ENCODE measurements around the gene FN3K. TPM values are rescaled to one million over a fixed set of nuclear protein-coding genes. Genes with fewer than 3 reads are reported as not detected.
A peak's percentile ranks its signal among the peaks of the same experiment; 100 is the strongest.

Gene FN3K
- total and polyA plus RNA-seq, 2 of the 13 experiments (the other 11 are each of a cell fraction or from before 2014, with no cell fraction given): 3.5 to 12.2 TPM

DNA sequence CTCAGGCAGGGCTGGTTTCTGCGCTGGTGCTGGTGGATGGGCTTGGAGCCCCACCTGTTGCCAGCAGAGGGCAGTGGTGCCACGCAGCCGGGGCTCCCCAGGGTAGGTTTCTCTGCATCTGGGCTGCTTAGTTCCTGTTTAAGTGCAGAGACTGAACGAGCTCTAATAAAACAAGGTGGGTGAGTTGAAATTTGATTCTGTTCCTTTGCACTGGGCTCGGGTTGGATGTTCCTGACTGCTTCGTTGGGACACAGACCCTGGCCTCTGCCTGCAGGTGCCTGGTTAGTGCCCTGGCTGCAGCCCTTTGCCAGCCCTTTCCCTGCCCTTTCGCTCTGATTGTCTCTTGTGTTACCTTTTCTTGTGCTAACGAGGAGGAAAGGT lies 46.5 kb downstream of the FN3K start (continued):
- TF ChIP-seq, protein P1, sequence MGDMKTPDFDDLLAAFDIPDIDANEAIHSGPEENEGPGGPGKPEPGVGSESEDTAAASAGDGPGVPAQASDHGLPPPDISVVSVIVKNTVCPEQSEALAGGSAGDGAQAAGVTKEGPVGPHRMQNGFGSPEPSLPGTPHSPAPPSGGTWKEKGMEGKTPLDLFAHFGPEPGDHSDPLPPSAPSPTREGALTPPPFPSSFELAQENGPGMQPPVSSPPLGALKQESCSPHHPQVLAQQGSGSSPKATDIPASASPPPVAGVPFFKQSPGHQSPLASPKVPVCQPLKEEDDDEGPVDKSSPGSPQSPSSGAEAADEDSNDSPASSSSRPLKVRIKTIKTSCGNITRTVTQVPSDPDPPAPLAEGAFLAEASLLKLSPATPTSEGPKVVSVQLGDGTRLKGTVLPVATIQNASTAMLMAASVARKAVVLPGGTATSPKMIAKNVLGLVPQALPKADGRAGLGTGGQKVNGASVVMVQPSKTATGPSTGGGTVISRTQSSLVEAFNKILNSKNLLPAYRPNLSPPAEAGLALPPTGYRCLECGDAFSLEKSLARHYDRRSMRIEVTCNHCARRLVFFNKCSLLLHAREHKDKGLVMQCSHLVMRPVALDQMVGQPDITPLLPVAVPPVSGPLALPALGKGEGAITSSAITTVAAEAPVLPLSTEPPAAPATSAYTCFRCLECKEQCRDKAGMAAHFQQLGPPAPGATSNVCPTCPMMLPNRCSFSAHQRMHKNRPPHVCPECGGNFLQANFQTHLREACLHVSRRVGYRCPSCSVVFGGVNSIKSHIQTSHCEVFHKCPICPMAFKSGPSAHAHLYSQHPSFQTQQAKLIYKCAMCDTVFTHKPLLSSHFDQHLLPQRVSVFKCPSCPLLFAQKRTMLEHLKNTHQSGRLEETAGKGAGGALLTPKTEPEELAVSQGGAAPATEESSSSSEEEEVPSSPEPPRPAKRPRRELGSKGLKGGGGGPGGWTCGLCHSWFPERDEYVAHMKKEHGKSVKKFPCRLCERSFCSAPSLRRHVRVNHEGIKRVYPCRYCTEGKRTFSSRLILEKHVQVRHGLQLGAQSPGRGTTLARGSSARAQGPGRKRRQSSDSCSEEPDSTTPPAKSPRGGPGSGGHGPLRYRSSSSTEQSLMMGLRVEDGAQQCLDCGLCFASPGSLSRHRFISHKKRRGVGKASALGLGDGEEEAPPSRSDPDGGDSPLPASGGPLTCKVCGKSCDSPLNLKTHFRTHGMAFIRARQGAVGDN (CRISPR knock-in tag; IDR thresholded peaks at IDR 0.05): peak; percentile 60
- no peak for TF ChIP-seq ZNF383 (CRISPR knock-in tag; IDR thresholded peaks at IDR 0.05; ENCODE audit: borderline replicate concordance)
- TF ChIP-seq, protein P2, sequence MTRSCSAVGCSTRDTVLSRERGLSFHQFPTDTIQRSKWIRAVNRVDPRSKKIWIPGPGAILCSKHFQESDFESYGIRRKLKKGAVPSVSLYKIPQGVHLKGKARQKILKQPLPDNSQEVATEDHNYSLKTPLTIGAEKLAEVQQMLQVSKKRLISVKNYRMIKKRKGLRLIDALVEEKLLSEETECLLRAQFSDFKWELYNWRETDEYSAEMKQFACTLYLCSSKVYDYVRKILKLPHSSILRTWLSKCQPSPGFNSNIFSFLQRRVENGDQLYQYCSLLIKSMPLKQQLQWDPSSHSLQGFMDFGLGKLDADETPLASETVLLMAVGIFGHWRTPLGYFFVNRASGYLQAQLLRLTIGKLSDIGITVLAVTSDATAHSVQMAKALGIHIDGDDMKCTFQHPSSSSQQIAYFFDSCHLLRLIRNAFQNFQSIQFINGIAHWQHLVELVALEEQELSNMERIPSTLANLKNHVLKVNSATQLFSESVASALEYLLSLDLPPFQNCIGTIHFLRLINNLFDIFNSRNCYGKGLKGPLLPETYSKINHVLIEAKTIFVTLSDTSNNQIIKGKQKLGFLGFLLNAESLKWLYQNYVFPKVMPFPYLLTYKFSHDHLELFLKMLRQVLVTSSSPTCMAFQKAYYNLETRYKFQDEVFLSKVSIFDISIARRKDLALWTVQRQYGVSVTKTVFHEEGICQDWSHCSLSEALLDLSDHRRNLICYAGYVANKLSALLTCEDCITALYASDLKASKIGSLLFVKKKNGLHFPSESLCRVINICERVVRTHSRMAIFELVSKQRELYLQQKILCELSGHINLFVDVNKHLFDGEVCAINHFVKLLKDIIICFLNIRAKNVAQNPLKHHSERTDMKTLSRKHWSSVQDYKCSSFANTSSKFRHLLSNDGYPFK (CRISPR knock-in tag; IDR thresholded peaks at IDR 0.05; ENCODE audit: borderline replicate concordance): 0 out of 2 replicates have a peak, but pooled peaks have one; percentile 27
- peak; percentile 40; the same call in 1 of the 2 replicates for TF ChIP-seq BHLHE40 (IDR thresholded peaks at IDR 0.05; ENCODE audit: low read length)
- peak; percentile 46; the same call in 1 of the 2 replicates for TF ChIP-seq SALL1 (CRISPR knock-in tag; IDR thresholded peaks at IDR 0.05)
- TF ChIP-seq, protein P3, sequence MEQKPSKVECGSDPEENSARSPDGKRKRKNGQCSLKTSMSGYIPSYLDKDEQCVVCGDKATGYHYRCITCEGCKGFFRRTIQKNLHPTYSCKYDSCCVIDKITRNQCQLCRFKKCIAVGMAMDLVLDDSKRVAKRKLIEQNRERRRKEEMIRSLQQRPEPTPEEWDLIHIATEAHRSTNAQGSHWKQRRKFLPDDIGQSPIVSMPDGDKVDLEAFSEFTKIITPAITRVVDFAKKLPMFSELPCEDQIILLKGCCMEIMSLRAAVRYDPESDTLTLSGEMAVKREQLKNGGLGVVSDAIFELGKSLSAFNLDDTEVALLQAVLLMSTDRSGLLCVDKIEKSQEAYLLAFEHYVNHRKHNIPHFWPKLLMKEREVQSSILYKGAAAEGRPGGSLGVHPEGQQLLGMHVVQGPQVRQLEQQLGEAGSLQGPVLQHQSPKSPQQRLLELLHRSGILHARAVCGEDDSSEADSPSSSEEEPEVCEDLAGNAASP (CRISPR knock-in tag; IDR thresholded peaks at IDR 0.05; ENCODE audit: borderline replicate concordance): 0 out of 2 replicates have a peak, but pooled peaks have one; percentile 38
- TF ChIP-seq, protein P4, sequence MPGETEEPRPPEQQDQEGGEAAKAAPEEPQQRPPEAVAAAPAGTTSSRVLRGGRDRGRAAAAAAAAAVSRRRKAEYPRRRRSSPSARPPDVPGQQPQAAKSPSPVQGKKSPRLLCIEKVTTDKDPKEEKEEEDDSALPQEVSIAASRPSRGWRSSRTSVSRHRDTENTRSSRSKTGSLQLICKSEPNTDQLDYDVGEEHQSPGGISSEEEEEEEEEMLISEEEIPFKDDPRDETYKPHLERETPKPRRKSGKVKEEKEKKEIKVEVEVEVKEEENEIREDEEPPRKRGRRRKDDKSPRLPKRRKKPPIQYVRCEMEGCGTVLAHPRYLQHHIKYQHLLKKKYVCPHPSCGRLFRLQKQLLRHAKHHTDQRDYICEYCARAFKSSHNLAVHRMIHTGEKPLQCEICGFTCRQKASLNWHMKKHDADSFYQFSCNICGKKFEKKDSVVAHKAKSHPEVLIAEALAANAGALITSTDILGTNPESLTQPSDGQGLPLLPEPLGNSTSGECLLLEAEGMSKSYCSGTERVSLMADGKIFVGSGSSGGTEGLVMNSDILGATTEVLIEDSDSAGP (CRISPR knock-in tag; IDR thresholded peaks at IDR 0.05; ENCODE audit: borderline replicate concordance): no peak
- TF ChIP-seq TRIM24 (CRISPR knock-in tag; IDR thresholded peaks at IDR 0.05): no peak
- TF ChIP-seq, protein P5, sequence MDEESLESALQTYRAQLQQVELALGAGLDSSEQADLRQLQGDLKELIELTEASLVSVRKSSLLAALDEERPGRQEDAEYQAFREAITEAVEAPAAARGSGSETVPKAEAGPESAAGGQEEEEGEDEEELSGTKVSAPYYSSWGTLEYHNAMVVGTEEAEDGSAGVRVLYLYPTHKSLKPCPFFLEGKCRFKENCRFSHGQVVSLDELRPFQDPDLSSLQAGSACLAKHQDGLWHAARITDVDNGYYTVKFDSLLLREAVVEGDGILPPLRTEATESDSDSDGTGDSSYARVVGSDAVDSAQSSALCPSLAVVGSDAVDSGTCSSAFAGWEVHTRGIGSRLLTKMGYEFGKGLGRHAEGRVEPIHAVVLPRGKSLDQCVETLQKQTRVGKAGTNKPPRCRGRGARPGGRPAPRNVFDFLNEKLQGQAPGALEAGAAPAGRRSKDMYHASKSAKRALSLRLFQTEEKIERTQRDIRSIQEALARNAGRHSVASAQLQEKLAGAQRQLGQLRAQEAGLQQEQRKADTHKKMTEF (CRISPR knock-in tag; IDR thresholded peaks at IDR 0.05): 0 out of 2 replicates have a peak, but pooled peaks have one; percentile 28
- TF ChIP-seq KLF16 (CRISPR knock-in tag; IDR thresholded peaks at IDR 0.05): peak in 1 of 2 experiments; percentile 54; a peak in 1 of 4 replicates
- TF ChIP-seq, protein P6, sequence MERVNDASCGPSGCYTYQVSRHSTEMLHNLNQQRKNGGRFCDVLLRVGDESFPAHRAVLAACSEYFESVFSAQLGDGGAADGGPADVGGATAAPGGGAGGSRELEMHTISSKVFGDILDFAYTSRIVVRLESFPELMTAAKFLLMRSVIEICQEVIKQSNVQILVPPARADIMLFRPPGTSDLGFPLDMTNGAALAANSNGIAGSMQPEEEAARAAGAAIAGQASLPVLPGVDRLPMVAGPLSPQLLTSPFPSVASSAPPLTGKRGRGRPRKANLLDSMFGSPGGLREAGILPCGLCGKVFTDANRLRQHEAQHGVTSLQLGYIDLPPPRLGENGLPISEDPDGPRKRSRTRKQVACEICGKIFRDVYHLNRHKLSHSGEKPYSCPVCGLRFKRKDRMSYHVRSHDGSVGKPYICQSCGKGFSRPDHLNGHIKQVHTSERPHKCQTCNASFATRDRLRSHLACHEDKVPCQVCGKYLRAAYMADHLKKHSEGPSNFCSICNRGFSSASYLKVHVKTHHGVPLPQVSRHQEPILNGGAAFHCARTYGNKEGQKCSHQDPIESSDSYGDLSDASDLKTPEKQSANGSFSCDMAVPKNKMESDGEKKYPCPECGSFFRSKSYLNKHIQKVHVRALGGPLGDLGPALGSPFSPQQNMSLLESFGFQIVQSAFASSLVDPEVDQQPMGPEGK (CRISPR knock-in tag; IDR thresholded peaks at IDR 0.05): peak; percentile 30; the same call in 1 of the 2 replicates
- no peak for TF ChIP-seq CREM (IDR thresholded peaks at IDR 0.05)
- no peak for TF ChIP-seq CREM (CRISPR knock-in tag; IDR thresholded peaks at IDR 0.05)
- TF ChIP-seq ELF1 (CRISPR knock-in tag; IDR thresholded peaks at IDR 0.05): 0 out of 2 replicates have a peak, but pooled peaks have one; percentile 24
